ENCODE measurements around the gene ACAD11. TPM values are rescaled to one million over a fixed set of nuclear protein-coding genes. Genes with fewer than 3 reads are reported as not detected.

Gene ACAD11
- total RNA-seq, 1 experiment from 2014 or later = 15.6 TPM

- Histone ChIP-seq H3K4ac (ENCODE audit: low read depth, low read length) (no peak overlapping the region), H2BK5ac (ENCODE audit: insufficient read length, low read length) (no peak overlapping the region), H3K56ac (ENCODE audit: insufficient read length, low read depth, low read length) (no peak overlapping the region), H3T11ph (ENCODE audit: low read length) (no peak overlapping the region), H2BK15ac (ENCODE audit: low read depth, low read length) (no peak overlapping the region), H2AFZ (ENCODE audit: low read length) (no peak overlapping the region), H4K8ac (replicated peaks; ENCODE audit: insufficient read length, low read depth, low read length) (no peak overlapping the region), H3K4me1 (ENCODE audit: insufficient read depth, low read length) (peaks cover 4% of the 10 kb centered on the region; the same call in 1 of the 2 replicates), H2AK5ac (ENCODE audit: insufficient read length, low read length) (no peak overlapping the region), H3K9ac (ENCODE audit: extremely low read depth, insufficient read length, low read length) (no peak overlapping the region), H2BK120ac (ENCODE audit: low read depth, low read length, poor library complexity, severe bottlenecking) (no peak overlapping the region), H4K91ac (ENCODE audit: insufficient read length, low read depth, low read length) (no peak overlapping the region), H2BK12ac (ENCODE audit: insufficient read length, low read depth, low read length) (no peak overlapping the region), H3K9me3 (ENCODE audit: control insufficient read depth, low read depth, low read length) (no peaks in the 10 kb centered on the region), H4K20me1 (ENCODE audit: control insufficient read depth, insufficient read depth, insufficient read length) (no peaks in the 10 kb centered on the region), H3K4me2 (ENCODE audit: insufficient read depth, insufficient read length, low read length) (no peak overlapping the region), H4K5ac (ENCODE audit: insufficient read length, low read depth, low read length) (no peak overlapping the region), H3K23me2 (ENCODE audit: insufficient read length, low read depth, low read length, poor library complexity, severe bottlenecking) (no peaks in the 10 kb centered on the region), H3K14ac (ENCODE audit: insufficient read depth, low read length) (no peak overlapping the region), H3K23ac (ENCODE audit: insufficient read length, low read depth, low read length) (no peak overlapping the region), H3K18ac (ENCODE audit: insufficient read length, low read depth, low read length) (no peak overlapping the region), H3K79me2 (ENCODE audit: insufficient read depth, low read length) (no peaks in the 10 kb centered on the region), H3K27ac (ENCODE audit: insufficient read length, low read depth, low read length) (no peak overlapping the region), H3K79me1 (ENCODE audit: insufficient read depth, low read depth, low read length, poor library complexity, severe bottlenecking) (no peaks in the 10 kb centered on the region), H3K27me3 (ENCODE audit: insufficient read depth, low read length) (no peaks in the 10 kb centered on the region), H2BK20ac (ENCODE audit: low read depth, low read length, poor library complexity, severe bottlenecking) (no peak overlapping the region)
- Mint-ChIP-seq H3K4me1 (peaks cover 5 to 6% of the 10 kb centered on the region in 2 experiments), H3K4me3 (no peak overlapping the region), H3K27ac (no peak overlapping the region), H3K27me3 (ENCODE audit: low read depth) (no peaks in the 10 kb centered on the region), H3K9me3 (no peaks in the 10 kb centered on the region), H3K36me3 (ENCODE audit: insufficient read depth in 1 of 3, low read depth in 3 of 3) (peaks cover 0 to 7% (median 0%) of the 10 kb centered on the region in 3 experiments; a peak in 3 of 7 replicates)
- no peak for TF ChIP-seq CTCF (conservative IDR thresholded peaks at IDR 0.05)
- no CpG with 5 or more reads among the region's 3 CpGs for WGBS (ENCODE audit: extremely low coverage, insufficient read length, low lambda C conversion rate)
- no peak for DNase-seq
Observed at GRCh38 chr3:132593947-132594323, 65.7 kb downstream of the ACAD11 start.
